NCI-H1105 (cell line): Measurements from ENCODE around the gene IL1RAP.
A peak's percentile ranks its signal among the peaks of the same experiment; 100 is the strongest.

Source experiments
- DNase-seq: peaks from one replicate; lab custom pipeline; 2025; lab: John Stamatoyannopoulos, UW

The IL1RAP gene

DNA sequence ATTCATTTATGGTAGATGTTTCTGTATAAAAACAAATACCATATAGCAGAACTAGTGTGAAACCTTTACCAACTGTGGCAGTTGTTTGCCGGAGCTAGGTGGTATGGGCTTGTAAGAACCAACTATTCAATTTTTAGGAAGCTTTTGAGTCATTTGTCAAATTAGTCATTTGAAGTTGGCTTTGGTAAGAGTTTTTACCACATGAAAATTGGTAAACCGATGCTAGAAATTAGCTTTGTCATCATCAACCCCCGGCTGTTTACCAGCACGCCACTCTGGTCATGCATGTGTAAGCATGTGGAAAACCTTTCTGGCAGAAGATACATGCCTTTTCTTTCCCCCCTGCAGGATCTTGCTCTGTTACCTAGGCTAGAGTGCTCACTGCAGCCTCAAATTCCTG is 63.3 kb downstream of the IL1RAP start:
- no peak for DNase-seq

- no peak for DNase-seq
Observed at GRCh38 chr3:190579514-190580137, 65.7 kb downstream of the IL1RAP start.

- no peak for DNase-seq
Observed at GRCh38 chr3:190580417-190580816, 66.5 kb downstream of the IL1RAP start.

DNA sequence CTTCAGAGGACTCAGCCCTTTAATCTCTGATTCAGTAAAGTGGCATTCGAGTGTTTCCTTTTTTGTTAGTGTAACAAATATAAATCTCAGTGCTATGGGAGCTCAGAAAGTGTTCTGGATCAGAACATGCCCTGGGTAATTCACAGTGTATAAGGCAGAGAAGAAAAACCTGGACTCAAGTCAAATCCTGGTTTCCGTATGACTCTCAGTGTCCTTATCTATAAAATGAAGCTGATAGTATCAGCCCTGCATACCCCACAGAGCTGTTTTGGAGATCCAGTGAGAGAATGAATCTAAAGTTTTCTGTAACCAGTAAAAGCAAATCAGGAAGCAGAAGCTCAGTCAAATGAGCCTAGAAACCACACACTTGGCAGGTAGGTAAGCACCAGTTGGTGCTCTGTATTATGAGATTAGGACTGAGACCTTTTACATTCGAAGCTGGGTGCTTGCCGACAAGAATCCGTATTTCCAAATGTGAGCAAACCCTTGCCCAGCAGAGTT is 67.2 kb downstream of the IL1RAP start:
- no peak for DNase-seq

DNA sequence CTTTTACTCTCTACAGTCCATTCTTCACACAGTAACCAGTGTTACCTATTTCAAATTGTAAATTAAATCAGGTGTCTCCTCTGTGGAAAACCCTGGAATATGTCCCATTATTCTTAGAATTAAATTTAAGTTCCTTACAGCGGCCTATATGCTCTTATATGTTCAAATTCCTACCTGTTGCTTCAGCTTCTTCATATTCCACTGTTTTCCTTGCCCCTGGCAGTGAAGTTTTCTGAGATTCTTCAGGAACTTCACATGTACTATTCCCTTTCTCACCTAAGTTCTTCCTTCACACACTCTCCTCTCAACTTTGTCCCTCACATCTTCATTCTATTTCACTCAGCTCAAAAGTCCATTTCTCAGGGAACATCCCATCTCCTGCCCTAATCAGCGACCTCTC is 68.8 kb downstream of the IL1RAP start:
- no peak for DNase-seq

DNA sequence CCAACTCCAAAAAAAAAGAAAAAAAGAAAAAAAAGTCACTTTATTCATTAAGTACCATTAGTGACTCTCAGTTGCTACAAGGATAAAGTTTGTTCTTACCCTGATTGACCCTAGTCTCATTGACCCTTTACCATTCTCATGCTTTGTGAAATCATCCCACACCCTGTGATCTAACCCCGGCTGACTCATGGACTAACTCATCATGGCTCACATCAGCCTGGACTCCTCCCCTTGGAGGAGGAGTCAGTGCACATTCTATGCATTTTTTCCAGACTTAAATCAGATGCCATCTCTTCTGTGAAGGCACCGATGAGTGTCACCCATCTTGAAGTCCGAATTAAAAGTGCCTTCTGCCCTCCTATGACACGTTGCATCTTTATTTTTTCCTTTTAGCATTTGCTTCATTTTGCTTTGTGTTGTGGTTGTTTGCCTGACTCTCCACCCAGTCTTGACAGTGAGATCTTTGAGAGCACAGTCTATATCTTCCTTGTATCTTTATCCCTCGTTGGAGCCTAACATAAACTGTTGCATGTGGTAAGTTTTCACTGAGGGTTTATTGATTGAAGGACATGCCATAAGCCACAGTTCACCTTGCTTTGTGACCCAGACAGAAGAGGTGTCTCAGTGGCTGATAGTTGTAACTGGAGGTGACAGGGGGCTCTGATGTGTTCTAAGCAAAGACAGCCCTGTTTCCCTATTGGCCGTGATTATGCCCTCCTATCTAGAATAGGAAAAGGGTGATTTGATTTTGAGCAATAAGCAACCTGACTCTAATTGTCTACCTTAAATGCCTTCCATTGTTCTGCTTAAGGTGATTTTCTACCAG is 72.1 kb downstream of the IL1RAP start:
- no peak for DNase-seq

GRCh38 chr3:190586631-190587011 is 72.7 kb downstream of the IL1RAP start:
- DNase-seq = no peak

- DNase-seq = no peak
Observed at GRCh38 chr3:190588570-190588969, 74.7 kb downstream of the IL1RAP start.

GRCh38 chr3:190589326-190589725 is 75.4 kb downstream of the IL1RAP start:
- no peak for DNase-seq

DNA sequence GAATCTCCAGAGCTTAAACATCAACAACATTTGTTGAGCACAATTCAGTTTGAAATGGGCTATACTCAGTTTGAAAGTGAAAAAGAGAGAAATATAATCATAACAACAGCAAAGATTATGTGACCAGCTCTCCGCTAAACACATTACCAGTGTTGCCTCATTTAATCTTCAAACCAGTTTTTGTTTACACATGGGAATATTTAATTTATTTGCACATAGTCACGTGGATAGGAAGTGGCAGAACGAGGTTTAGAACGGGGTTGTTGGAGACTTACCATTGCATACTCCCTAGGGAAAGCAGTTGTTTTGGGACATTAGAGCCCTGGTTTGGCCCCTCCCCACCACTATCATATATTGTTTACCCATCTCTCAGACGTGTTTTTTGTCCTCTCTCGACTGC is 77.2 kb downstream of the IL1RAP start:
- peak; percentile 25 for DNase-seq

DNA sequence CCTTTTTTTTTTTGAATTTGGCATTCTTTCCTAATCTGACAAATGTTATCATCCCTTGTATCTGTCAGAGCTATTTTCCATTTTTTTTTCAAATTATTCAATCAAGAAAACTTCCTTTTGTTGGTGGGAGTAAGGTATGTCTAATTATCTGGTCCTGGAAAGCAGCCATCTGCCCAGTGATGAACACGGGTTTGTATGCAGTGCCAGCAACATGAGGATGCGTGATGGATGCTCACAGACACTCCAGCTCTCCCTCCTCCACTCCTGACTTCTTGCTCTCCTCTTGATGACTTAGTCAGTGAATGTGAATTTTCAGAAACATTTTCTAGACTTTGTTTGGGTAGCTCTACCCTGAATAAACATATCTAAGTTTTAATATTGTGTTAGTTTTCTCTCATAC is 79.2 kb downstream of the IL1RAP start:
- no peak for DNase-seq

DNA sequence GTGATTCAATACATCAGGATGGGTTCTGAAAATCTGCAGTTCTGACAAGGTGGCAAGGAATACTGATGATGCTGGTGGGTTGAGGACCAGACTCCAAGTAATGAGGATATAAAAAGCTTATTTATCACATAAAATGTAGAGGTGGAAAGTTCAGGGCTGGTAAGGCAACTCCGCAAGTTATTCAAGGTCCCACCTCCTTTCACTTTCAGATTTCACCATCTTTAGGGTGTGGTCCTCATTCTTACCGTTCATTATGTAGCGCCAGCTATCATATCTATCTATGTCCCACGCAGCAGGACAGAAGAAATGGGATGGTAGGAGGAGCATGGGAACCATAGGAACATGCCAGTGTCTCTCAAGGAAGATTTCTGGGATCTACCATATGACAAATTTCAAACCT is 80.3 kb downstream of the IL1RAP start:
- no peak for DNase-seq

DNA sequence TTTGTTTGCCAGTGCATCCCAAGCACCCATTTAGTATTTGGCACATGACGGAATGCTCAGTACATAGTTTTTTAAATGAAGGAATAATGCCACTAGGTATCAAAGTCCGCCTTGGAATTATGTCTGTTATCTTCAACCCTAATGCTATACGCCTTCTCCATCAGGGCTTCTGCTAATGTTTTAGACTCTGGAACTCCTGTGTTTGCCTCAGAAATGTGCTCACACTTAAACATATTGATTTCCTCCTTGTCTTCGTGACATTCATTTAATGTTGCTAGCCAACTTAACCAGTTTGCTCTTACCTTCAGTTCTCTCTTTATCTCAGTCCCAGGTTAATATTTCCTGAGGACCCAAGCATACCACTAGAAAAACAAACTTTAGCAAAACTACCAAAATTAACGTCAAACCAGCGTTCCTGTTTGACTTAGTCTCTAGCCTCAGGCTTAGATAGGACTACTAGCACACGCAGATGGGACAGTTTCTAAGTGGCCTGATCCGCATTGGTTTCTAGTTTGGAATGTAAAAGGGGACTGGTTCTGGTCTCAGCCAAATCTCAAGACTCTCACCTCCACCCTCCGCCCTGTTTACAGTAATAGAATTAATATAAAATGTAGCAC is 81.4 kb downstream of the IL1RAP start:
- no peak for DNase-seq

- DNase-seq = no peak
Observed at GRCh38 chr3:190595807-190596206, 81.9 kb downstream of the IL1RAP start.

DNA sequence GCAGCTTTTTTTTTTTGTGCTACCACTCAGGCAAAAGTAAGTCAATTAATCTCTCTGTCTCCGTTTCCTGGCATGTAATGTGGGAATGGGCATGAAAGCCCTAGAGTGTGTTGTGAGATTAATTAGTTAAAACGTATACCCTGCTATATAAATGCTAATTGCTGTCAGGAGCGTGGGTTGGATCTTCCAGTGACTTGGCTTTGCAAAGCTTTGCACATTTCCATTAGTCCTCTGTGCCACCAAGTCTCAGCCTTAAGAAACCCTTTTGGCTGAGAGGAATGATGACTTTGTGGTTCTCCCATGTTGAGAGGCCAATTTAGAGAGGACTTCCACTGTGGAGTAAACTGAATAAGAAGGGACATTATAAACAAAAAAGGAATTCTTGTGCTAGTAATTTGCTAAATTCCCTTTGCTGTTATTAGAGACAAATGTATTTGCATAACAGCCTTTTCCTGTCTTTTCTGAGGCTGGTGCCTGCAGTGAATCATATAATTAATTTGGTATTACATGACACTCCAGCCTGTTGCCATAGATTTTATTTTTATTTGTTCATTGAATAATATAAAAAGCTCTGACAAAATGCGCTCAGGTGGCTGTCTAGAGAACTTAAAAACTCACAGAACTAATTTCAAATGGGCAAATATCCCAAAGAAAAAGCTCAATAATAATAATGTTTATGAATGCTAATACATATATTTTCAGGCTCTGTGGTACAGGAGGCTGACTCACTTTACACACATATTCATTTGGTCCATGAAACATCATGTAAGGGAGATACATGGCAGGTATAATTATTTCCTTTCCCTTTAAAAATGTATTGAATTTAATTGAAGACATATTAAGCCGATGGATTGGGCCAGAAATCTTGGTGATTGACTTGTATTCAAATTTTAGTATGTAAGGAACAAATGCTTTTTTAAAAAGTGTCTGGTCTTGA is 82.7 kb downstream of the IL1RAP start:
- DNase-seq = no peak

DNA sequence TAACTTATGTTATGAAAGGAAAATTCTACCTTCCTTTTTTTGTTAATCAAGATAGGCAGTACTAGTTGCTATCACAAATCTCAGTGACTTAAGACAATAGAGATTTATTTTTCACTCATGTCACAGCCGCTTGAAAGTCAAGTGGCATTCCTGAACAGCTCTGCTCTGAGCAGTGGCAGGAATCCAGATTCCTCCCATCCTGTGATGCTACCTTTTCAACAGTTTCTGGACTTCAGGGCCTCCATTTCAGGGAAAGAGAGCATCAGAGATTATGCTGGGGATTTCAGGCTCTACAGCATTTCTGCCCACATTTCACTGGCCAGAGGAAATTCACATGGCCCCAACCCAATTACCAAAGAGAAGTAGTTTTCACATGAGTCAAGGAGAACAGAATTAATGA is 83.4 kb downstream of the IL1RAP start:
- DNase-seq = no peak

DNA sequence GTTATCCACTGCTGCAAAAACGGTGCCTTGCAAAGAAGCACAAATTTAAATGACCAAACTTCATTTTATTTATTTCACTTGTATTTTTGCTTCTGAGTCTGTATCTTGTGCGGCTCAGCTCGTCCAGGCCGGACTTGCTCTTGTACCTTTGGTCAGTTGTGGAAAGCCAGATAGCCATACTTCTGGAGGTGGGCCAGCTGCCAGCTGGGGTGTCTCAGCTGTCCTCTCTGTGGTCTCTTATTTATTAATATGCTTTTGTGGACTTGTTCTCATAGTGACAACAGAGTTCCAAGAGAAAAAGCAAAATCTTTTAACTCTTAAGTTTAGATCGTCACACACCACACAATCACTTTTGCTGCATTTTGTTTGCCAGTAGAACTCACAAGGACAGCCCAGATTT is 87.7 kb downstream of the IL1RAP start:
- DNase-seq = no peak

GRCh38 chr3:190605385-190605784 is 91.5 kb downstream of the IL1RAP start:
- no peak for DNase-seq

DNA sequence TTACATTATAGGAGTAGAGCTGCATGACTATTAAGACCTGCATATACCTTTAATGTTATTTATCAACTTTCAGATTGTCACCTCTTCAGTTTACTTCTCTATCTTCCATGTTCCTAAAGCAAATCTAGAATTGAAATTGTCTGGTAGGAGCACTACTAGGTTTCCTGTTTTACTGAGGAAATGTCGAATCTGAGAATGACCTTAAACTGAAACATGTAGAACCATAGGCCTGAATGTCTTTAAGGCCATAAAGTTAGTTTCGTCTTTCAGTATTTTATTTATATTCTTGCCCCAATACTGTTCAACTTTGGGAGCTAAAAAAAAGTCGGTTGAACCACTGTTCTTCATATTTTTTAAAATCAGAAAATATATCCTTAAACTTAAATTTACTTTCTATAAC is 92.7 kb downstream of the IL1RAP start:
- no peak for DNase-seq

DNA sequence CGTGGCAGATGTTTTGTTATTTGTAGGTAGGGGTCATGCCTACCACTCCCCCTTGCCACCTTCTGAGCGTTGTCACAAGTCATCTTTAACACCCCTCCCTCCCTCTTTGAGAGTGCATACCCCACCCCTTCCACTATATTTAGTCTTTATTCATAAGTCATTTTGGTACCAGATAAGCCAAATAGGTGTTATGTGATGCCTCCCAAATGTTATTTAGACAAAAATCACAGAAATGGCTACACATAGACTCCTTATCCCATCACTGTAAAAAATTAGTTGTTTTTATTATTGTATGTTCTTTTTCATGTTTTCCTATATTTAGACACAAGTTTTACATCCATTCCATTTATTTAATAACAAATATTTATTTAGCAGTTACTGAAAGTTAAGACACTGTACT is 93.1 kb downstream of the IL1RAP start:
- DNase-seq = no peak

GRCh38 chr3:190608850-190609589 is 95.1 kb downstream of the IL1RAP start:
- DNase-seq = no peak
